ENCODE results near the gene CATSPERB. TPM values are rescaled to one million over a fixed set of nuclear protein-coding genes. Genes with fewer than 3 reads are reported as not detected.

The CATSPERB gene
- total and polyA plus RNA-seq, 2 experiments from 2014 or later, result 0.27 to 0.38 TPM

- no peak for TF ChIP-seq REST (IDR thresholded peaks at IDR 0.05; ENCODE audit: unreplicated experiment)
- TF ChIP-seq EZH2phosphoT487 (IDR thresholded peaks at IDR 0.05; ENCODE audit: unreplicated experiment), result no peak
- no peak for TF ChIP-seq ZNF114 (CRISPR knock-in tag; IDR thresholded peaks at IDR 0.05)
Observed at GRCh38 chr14:91609161-91609560, 122.7 kb downstream of the CATSPERB start (continued).

- Mint-ChIP-seq H3K27ac (no peak overlapping the region), H3K9me3 (no peaks in the 10 kb centered on the region), H3K4me1 (peaks cover 6% of the 10 kb centered on the region; the same call in 2 of the 3 replicates), H3K4me3 (no peak overlapping the region), H3K36me3 (ENCODE audit: low read depth) (no peaks in the 10 kb centered on the region), H3K27me3 (ENCODE audit: insufficient read depth, low read depth, poor library complexity) (peaks cover 2% of the 10 kb centered on the region)
- Histone ChIP-seq H3K4me1 (ENCODE audit: insufficient read depth) (no peaks in the 10 kb centered on the region), H3K9me2 (ENCODE audit: insufficient read depth) (no peaks in the 10 kb centered on the region), H3K27me3 (ENCODE audit: insufficient read depth) (no peaks in the 10 kb centered on the region), H3K4me2 (no peak overlapping the region), H4K20me1 (replicated peaks; ENCODE audit: insufficient read depth) (no peaks in the 10 kb centered on the region), H3K27ac (ENCODE audit: low read depth) (no peak overlapping the region), H3K4me3 (no peak overlapping the region), H3K79me2 (replicated peaks; ENCODE audit: insufficient read depth) (no peaks in the 10 kb centered on the region), H3F3A (replicated peaks; ENCODE audit: low read depth) (no peaks in the 10 kb centered on the region), H2AFZ (peak overlapping the region; percentile 85), H3K36me3 (ENCODE audit: insufficient read depth) (no peaks in the 10 kb centered on the region)
- peak; percentile 37 for DNase-seq (ENCODE audit: low spot score)
- ATAC-seq, result peak; percentile 60
- TF ChIP-seq CREB1 (CRISPR knock-in tag; IDR thresholded peaks at IDR 0.05; ENCODE audit: low read depth) (no peak), ZNF331 (CRISPR knock-in tag; IDR thresholded peaks at IDR 0.05; ENCODE audit: low read depth) (no peak), ETS1 (IDR thresholded peaks at IDR 0.05) (no peak), ZNF114 (CRISPR knock-in tag; IDR thresholded peaks at IDR 0.05) (no peak), EZH2 (IDR thresholded peaks at IDR 0.05; ENCODE audit: low read depth, unreplicated experiment) (no peak), ZNF462 (CRISPR knock-in tag; IDR thresholded peaks at IDR 0.05) (no peak), REST (IDR thresholded peaks at IDR 0.05; ENCODE audit: unreplicated experiment) (no peak), JUNB (IDR thresholded peaks at IDR 0.05; ENCODE audit: unreplicated experiment) (no peak)
Observed at GRCh38 chr14:91607322-91608047, 124.4 kb downstream of the CATSPERB start.

Data from GM23338 (cell line).